T47D (cell line): ENCODE data around the gene MAX.

Experiments
- DNase-seq, 2 experiments: peaks; one replicate each; pipeline versions ENCODE4 v3.0.0 to v3.0.0-alpha.2; 2011 to 2012; ENCODE audit warnings: low read depth in 1 of 2, low spot score in 1 of 2
- JUND ChIP-seq: IDR thresholded peaks from 2 replicates; pipeline ENCODE4 v1.6.1; 2012; ENCODE audit warnings: low read depth
- in situ Hi-C: cut with HindIII; loops from 2 replicates; pipeline ENCODE4 v1.10.0; 2016; ENCODE audit warnings: low sequenced_read_pairs, low pct_unique_long_range_greater_than_20kb

Gene MAX

GRCh38 chr14:65131301-65131701 is 29.0 kb upstream of the MAX start:
- TF ChIP-seq JUND = peak; percentile 31; the same call in 1 of the 2 replicates
- peak; percentile 67 to 83 for DNase-seq
- in situ Hi-C loops = no loop called here

GRCh38 chr14:65128096-65128495 is 25.8 kb upstream of the MAX start:
- in situ Hi-C loops = no loop called here
- no peak for TF ChIP-seq JUND
- no peak for DNase-seq

GRCh38 chr14:65117769-65118745 is 15.7 kb upstream of the MAX start:
- TF ChIP-seq JUND = no peak
- in situ Hi-C loops = no loop called here
- peak in 1 of 2 experiments; percentile 83 for DNase-seq

GRCh38 chr14:65115615-65116014 is 13.3 kb upstream of the MAX start:
- no peak for DNase-seq
- no peak for TF ChIP-seq JUND
- in situ Hi-C loops = no loop called here

GRCh38 chr14:65110525-65110924 is 8.2 kb upstream of the MAX start:
- no peak for DNase-seq
- in situ Hi-C loops = no loop called here
- TF ChIP-seq JUND = no peak

GRCh38 chr14:65109357-65109756 is 7.0 kb upstream of the MAX start:
- no peak for TF ChIP-seq JUND
- no peak for DNase-seq
- in situ Hi-C loops = no loop called here

- no peak for TF ChIP-seq JUND
- DNase-seq = no peak
- in situ Hi-C loops = no loop called here
These were observed 4.9 kb upstream of the MAX start for GRCh38 chr14:65107200-65107599.

- TF ChIP-seq JUND = no peak
- no peak for DNase-seq
- in situ Hi-C loops = no loop called here
These were observed 4.4 kb upstream of the MAX start for GRCh38 chr14:65106736-65107135.

- in situ Hi-C loops = no loop called here
- no peak for TF ChIP-seq JUND
- DNase-seq = no peak
These were observed 4.0 kb upstream of the MAX start for GRCh38 chr14:65106316-65106715.

GRCh38 chr14:65104791-65105190 is 2.5 kb upstream of the MAX start:
- no peak for DNase-seq

GRCh38 chr14:65103150-65103760 is 938 bp upstream of the MAX start:
- in situ Hi-C loops = no loop called here

More at GRCh38 chr14:65104791-65105190, 2.5 kb upstream of the MAX start:
- in situ Hi-C loops = no loop called here
- no peak for TF ChIP-seq JUND

GRCh38 chr14:65101631-65102440 is 481 bp downstream of the MAX start:
- in situ Hi-C loops = no loop called here
- no peak for DNase-seq
- TF ChIP-seq JUND = no peak

More at GRCh38 chr14:65103150-65103760, 938 bp upstream of the MAX start:
- TF ChIP-seq JUND = no peak
- DNase-seq = peak in 1 of 2 experiments; percentile 69
